Retina (tissue), 1 donor: Measurements from ENCODE around the gene RFLNA.

Experiments
- DNase-seq: peaks from one replicate; pipeline ENCODE4 v3.0.0-alpha.2; 2016

Gene RFLNA

GRCh38 chr12:124338876-124339603, 44.1 kb downstream of the RFLNA start:
- no peak for DNase-seq

- no peak for DNase-seq
Measured at GRCh38 chr12:124340080-124340900, 45.4 kb downstream of the RFLNA start.

- no peak for DNase-seq
Measured at GRCh38 chr12:124341645-124342069, 46.8 kb downstream of the RFLNA start.

- DNase-seq = no peak
Measured at GRCh38 chr12:124344022-124344421, 49.1 kb downstream of the RFLNA start.

- DNase-seq = no peak
Measured at GRCh38 chr12:124344526-124344925, 49.6 kb downstream of the RFLNA start.

- DNase-seq = no peak
Measured at GRCh38 chr12:124345795-124346194, 50.9 kb downstream of the RFLNA start.

- DNase-seq = no peak
Measured at GRCh38 chr12:124346425-124347168, 51.7 kb downstream of the RFLNA start.

- DNase-seq = no peak
Measured at GRCh38 chr12:124347335-124347734, 52.4 kb downstream of the RFLNA start.

- DNase-seq = no peak
Measured at GRCh38 chr12:124347805-124348658, 53.1 kb downstream of the RFLNA start.

GRCh38 chr12:124348659-124349380, 53.9 kb downstream of the RFLNA start:
- DNase-seq = no peak

GRCh38 chr12:124350491-124350890, 55.6 kb downstream of the RFLNA start:
- no peak for DNase-seq

- no peak for DNase-seq
Measured at GRCh38 chr12:124351422-124351821, 56.5 kb downstream of the RFLNA start.

GRCh38 chr12:124352257-124352656, 57.4 kb downstream of the RFLNA start:
- DNase-seq = no peak

- DNase-seq = no peak
Measured at GRCh38 chr12:124352839-124353238, 57.9 kb downstream of the RFLNA start.

- no peak for DNase-seq
Measured at GRCh38 chr12:124354400-124354799, 59.5 kb downstream of the RFLNA start.

- DNase-seq = no peak
Measured at GRCh38 chr12:124356221-124356620, 61.3 kb downstream of the RFLNA start.

- DNase-seq = no peak
Measured at GRCh38 chr12:124357616-124358015, 62.7 kb downstream of the RFLNA start.

GRCh38 chr12:124358572-124358971, 63.7 kb downstream of the RFLNA start:
- DNase-seq = no peak

GRCh38 chr12:124359671-124360581, 65.0 kb downstream of the RFLNA start:
- no peak for DNase-seq
